AG08396 (cell line): ENCODE results near the gene FASTK.
"Not testable (repeated sequence)": the region's sequence is repeated elsewhere in the genome, so short reads cannot be mapped to it uniquely, and the experiment has no call there.

Source experiments
- DNase-seq: peaks from one replicate; pipeline ENCODE4 v3.0.0; 2012; ENCODE audit warnings: low spot score, mixed read lengths

The FASTK gene

DNA sequence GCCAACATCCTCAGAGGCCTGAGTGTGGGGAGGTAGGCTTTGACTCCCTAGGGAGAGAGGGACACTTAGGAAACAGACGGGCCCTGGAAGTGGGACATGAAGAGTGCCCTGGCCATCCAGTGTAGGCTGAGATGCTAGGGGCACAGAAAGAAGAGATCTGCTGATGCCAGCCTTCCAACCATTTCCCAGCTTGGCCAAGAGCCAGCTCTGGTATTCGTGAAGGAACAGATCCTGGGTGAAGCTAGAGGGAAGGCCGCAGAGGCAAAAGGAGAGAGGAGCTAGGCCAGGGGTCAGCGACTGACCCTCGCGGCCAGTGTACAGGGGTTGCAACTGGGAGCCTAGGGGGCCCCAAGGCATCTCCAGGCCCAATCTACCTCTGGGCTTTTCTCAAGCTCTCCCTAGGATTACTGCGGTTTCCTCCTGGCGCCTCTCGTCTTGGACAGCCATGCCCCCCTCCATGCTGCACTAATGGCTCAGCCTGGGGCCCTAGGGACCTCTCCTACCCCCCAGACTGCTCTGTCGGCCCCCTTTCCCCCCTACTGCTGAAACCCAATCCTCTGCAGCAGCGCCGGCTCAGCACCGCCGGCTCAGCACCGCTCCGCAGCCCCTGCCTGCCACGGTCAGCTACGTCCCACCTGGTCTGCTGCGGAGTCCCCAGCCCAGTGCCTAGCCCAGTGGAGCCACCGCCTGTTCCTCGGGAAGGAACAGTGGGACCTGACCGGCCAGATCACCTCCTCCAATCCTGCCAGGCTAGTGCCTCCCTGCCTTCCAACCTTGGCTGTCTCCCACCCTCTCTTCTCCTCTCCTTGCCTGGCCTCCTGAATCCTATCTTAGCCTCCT lies 32.4 kb downstream of the FASTK start, which contains the start of gene ASIC3:
Gene ASIC3, plus strand, starts transcription at position 556 of the 840 bp plus-strand sequence. CDS start 355 bp downstream, outside the sequence.
- DNase-seq = no peak

DNA sequence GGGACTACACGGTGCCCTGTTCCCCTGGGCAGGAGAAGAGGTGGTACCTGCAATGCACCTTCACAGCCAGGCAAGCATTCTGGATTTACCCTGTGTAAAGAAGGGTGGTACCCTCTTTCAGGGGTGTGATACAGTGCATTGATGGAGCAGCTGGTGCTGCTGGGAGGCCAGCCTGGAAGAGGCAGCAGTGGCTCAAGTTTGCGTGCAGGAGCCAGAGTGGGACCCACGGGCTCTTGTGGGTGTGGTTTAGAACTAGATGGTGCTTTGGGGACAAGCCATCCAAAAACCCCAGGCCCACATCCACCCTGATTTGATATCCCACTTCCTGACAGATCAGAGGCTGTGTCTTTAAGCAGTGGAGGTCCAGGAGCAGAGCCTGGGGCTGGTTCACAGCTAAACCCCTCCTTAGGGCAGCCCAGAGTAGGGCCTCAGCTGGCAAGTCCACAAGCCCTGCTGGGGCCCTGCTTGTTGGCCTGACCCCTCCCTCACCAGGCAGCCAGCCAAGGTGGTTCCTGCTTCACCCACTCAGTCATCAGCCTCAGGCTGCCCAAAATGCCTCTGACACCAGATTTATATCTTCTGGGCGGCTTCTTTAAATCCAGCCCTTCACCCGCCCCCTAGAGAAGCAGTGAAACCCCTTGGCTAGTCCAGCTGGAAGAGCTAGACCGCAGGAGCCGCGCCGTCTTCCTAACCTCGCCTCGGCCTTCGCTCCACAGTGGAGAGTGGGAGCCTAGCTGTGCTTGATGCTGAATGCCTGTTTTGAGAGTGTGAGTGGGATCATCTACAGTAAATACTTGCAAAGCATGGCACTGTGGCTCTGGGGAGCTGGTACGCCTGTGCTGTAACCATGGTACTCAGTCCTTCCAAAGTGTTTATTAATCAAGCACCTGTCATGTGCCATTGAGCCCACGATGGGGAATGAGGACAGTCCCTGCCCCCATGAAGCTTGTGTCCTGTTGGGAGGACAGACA lies 33.7 kb downstream of the FASTK start:
- peak; percentile 58 for DNase-seq

DNA sequence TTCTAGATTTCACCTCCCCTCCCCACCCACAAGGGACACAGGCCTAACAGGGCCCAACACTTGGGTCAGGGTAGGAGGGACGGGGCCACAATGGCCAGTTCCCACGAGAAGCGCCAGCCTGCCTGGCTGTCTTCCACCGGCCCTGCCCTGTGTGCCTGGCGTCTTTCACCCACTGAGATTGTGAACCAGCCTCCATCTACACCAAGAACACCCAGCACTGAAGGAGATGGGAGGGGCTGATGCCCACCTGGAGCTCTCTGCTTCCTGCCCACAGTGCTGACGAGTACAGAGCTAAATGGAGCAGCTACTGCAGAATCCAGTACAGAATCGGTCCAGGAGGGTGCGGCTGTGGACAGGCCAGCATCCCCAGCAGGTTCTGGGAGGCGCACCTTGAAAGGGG lies 34.6 kb downstream of the FASTK start:
- no peak for DNase-seq

DNA sequence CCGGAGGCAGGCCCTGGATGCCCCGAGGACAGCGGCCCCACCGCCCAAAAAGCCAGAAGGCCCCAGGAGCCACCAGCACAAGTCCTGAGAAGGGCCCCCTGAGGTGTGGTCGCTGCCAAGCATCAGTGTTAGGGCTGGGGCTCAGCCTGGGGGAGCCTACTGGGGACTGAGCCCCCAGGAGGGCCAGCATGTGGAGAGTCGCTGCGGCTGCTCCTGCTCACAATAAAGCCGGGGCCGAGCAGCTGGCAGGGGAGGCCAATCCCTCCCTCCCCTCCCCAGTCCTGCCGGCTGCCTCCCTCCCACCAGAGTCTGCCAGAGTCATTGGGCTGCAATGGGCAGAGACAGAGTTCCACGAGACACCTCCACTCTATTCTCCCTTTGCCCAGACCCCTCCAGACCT lies 35.3 kb downstream of the FASTK start:
- no peak for DNase-seq

DNA sequence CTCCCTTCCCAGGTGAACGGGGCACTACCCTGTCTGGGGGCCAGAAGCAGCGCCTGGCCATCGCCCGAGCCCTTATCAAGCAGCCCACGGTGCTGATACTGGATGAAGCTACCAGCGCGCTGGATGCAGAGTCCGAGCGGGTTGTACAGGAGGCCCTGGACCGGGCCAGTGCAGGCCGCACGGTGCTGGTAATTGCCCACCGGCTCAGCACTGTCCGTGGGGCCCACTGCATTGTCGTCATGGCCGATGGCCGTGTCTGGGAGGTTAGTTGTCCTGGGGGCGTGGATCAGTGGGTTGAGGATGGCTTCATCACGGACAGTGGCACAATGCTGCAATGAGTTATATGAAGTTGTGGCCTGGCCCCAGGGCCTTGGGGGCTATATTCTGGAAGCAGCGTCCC lies 36.6 kb downstream of the FASTK start:
- no peak for DNase-seq

DNA sequence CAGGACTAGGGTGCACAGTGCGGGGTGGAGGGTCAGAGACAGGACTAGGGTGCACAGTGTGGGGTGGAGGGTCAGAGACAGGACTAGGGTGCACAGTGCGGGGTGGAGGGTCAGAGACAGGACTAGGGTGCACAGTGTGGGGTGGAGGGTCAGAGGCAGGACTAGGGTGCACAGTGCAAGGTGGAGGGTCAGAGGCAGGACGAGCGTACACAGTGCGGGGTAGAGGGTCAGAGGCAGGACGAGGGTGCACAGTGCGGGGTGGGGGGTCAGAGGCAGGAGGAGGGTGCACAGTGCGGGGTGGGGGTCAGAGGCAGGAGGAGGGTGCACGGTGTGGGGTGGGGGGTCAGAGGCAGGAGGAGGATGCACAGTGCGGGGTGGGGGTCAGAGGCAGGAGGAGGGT lies 37.2 kb downstream of the FASTK start:
- DNase-seq = not testable (repeated sequence)

DNA sequence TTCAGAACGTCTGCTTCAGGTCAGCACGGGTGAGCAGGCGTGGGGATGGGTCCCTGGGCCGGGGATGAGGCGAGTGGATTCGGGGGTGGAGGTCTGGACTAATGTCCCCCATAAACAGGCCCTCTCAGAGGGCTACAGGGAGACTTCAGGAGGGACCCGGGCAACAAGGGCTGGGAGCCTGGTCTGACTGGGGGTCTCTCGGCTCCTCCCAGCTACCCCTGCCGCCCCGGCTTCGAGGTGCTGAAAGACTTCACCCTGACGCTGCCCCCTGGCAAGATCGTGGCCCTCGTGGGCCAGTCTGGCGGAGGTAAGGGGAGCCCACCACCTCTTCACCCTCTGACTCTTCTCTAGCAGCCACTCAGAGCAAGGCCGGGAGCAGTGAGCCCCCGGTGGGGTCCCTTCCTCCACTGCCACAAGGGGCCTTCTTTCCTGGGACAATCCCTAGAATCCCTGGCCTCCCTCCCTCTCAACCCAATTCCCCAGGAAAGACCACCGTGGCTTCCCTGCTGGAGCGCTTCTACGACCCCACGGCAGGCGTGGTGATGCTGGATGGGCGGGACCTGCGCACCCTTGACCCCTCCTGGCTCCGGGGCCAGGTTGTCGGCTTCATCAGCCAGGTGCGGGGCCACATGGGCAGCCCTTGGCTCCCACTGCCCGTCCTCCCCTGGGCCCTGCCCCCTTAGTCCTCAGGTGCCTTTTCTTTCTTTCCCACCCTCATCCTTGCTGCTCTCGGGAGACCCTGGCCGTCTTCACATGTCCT lies 39.8 kb downstream of the FASTK start:
- no peak for DNase-seq

DNA sequence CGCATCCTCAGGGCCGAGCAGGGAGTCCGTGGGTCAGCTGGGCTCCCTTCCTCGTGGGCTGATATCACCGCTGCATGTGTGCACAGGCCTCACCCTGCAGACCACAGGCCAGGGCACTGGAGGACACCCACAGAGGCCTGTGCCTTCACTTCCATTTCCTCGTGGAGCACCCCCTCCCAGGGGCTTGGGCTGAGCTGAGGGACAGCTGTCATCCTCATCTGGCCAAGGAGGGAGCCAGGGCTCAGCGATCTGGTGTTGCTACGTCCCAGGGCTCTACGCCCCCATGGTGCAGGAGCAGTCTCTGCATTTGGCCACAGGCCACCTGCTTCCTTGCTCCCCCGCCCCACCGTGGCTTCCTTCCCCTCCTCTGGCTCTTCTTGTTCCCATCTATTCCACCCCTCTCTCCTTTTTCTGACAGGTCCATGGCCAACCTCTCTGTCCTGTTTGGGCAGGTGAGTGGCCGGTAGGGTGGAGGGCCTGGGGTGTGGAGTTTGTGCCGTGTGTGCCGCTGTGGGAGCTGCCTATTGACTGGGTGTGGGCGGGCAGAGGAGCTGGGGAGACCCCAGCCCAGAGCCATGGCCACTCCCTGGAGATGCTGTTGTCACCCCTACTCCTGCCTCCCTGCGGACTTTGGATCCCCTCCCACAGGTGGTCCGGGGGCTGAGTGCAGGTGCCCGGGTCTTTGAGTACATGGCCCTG lies 40.6 kb downstream of the FASTK start:
- DNase-seq = no peak

DNA sequence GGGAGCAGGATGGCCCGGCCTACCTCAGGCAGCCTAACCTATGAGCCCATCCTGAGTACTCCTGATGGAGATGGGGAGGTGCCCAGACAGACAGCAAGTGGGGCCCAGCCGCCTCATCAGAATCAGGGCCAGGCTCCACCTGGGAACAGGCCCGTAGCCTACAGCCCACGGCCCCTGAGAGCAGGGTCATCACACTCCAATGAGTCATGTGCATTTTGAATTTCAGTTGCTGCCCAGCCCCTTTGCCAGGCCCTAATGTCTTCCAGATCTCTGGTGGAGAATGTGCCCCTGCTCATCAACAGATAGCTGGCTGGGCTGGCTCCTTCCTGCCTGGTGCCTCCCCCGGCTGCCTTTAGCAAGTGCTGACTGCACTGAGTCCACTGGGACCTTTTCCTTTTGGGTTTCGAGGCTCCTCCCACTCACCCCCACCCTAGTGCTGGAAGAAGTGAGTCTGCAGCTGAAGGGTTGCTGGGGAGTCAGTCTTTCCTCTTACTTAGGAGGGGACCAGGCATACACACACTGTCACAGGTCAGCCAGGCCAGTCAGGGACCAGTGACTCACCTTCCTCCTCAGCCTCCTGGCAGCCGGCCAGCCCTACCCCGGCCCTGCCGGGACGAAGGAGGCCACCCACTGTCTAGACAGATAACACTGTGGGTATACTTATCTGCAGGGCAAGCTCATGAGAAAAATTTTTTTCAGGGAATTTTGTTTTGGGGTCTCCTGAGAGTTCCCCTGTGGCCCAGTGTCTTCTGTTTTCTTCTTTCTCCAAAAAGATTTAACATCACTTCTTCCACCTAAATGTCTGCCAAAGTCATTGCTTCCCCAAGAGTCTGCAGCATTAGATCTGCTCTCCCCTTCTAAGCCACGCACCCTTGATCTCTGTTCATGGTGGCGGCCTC lies 41.4 kb downstream of the FASTK start:
- peak; percentile 85 for DNase-seq

DNA sequence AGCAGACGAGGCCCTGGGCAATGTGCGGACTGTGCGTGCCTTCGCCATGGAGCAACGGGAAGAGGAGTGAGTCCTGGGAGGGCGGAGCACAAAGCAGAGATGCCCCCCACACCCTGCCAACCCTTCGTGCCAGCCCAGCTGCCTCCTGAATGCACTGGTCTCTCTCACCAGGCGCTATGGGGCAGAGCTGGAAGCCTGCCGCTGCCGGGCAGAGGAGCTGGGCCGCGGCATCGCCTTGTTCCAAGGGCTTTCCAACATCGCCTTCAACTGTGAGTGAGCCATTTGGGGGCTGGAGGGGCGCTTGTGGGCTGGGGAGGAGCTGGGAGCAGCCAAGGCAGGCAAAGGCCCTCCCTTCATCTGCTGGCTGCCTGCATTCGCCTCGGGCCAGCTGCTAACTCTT lies 44.7 kb downstream of the FASTK start:
- DNase-seq = no peak

DNA sequence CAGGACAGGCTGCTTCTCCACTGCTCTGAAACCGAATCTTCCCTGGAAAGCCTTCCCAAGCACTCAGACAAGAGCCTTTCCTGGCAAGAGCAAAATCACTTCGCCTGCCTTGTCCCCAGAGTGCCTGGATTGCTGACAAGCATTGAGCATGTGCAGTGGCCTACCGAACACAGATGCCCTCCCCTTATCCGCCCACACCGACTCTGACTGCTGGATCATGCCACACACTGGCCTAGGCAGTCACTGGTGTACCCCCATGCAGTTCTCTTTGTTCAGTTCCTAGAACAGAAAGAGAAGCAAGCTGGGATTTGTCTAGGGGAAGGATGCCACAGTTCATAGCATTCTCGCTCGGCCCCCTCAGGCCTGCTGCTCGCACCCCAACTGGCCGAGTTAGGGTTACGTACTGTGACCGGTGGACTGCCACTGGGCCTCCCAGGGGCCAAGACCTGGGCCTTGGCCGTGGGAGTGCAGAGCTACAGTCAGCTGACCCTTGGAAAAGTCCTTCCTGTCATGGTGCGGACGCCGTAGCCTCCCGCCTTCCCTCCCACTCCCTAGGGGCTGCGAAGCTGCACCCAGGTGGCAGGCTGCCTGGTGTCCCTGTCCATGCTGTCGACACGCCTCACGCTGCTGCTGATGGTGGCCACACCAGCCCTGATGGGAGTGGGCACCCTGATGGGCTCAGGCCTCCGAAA lies 45.4 kb downstream of the FASTK start:
- DNase-seq = no peak

DNA sequence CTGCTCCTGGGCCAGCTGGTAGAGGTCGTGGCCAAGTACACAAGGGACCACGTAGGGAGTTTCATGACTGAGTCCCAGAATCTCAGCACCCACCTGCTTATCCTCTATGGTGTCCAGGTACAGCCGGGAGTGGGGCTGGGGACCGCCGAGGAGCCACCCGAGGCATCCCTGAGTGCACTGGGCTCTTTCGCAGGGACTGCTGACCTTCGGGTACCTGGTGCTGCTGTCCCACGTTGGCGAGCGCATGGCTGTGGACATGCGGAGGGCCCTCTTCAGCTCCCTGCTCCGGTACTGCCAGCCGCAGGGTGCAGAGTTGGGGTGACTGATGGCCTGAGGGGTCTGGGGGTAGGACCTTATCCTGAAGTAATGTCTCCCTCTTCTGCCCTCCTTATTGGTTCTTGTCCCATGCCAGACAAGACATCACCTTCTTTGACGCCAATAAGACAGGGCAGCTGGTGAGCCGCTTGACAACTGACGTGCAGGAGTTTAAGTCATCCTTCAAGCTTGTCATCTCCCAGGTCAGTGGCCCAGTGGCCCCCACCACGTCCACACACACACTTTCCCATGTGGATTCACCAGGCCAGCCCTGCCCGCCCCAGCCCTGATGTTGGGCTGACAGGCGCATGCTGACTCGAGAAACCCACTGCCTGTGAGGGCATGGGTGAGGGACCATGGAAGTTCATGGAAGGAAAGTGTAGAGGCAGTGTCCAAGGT lies 46.1 kb downstream of the FASTK start:
- no peak for DNase-seq

DNA sequence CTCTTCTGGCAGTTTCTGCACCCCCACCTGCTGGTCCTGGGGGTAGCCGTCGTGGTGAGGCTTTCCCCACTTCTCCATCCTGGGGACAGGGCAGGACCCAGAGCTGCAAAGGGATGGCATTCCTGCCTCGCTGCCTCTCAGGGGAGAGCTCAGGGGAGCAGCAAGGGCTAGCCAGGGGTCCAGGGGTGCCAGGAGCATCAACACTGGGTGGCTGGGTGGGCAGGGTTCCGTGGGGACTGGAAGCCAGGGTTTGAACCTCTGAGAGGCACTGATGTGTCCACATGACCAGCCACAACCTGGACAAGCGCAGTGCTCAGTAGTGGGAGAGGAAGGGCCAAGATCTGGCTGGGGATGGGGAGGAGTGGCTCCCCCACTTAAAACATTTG lies 46.8 kb downstream of the FASTK start:
- no peak for DNase-seq

DNA sequence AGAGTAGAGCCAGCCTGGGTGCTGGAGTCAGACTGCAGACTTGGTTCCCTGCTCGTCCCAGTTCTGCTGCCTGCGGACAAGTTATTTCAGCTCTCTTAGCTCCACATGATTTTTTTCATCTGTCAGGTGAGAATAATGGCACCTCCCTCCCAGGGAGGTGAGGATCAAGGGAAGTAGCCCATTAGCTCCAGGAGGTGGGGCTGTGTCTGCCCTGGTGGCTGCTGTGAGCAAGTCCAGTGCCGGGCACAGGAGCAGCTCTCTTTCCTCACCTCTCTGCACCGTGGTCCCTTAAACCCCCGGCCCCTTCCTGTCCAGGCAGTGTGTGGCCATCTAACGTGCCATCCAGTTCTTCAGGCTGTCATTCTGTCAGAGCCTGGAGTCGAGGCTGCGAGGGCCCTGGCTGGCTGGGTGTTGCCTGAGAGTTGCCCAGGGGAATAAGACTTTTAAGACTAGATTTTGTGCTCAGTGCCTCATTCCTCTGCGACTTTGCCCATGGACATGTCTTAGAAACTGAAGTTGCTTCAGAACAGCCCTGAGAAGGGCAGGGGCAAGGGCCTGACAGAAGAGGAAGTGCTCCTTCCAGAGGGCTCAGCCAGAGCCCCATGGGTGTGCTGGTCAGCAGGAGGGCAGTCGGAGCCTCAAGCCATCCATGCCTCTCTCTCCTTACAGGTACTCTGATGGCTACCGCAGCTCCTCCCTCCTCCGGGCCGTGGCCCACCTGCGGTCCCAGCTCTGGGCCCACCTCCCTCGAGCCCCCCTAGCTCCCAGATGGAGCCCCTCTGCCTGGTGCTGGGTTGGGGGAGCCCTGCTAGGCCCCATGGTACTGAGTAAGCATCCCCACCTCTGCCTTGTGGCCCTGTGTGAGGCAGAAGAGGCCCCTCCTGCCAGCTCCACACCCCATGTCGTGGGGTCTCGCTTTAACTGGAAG lies 47.4 kb downstream of the FASTK start:
- DNase-seq = no peak

DNA sequence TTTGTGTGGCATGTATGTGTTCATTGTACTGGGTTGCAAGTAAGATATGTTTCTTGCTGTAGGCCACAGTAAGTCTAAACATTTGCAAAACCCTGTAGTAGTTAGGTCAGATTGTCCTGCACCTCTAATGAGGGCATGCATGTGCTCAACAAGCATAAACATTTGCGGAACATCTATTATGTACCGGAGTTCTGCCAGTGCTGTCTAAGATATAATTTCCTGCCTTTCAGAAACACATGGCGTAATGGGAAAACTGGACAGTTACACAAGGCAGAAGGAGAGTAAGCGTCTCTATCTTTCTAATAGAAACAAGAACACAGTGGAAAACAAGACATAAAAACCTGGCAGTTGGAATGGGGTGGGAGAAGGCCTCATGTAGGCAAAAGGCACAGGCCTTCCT lies 49.6 kb downstream of the FASTK start:
- no peak for DNase-seq

DNA sequence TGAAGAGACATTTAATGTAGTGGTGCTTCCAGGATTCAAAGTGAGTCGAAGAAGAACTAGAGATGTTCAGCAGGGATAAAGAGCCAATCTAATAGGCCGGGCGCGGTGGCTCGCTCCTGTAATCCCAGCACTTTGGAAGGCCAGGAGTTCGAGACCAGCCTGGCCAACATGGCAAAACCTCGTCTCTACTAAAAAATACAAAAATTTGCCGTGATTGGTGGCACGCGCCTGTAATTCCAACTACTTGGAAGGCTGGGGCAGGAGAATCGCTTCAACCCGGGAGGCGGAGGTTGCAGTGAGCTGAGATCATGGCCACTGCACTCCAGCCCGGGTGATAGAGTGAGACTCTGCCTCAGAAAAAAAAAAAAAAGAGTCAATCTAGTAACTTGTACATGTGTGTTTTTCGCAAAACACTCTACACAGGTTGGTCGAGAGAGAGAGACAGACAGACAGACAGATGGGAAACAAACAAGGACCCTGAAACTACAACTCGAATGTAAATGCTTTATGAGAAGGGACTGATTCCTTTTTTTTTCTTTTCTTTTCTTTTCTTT lies 51.6 kb downstream of the FASTK start:
- no peak for DNase-seq

DNA sequence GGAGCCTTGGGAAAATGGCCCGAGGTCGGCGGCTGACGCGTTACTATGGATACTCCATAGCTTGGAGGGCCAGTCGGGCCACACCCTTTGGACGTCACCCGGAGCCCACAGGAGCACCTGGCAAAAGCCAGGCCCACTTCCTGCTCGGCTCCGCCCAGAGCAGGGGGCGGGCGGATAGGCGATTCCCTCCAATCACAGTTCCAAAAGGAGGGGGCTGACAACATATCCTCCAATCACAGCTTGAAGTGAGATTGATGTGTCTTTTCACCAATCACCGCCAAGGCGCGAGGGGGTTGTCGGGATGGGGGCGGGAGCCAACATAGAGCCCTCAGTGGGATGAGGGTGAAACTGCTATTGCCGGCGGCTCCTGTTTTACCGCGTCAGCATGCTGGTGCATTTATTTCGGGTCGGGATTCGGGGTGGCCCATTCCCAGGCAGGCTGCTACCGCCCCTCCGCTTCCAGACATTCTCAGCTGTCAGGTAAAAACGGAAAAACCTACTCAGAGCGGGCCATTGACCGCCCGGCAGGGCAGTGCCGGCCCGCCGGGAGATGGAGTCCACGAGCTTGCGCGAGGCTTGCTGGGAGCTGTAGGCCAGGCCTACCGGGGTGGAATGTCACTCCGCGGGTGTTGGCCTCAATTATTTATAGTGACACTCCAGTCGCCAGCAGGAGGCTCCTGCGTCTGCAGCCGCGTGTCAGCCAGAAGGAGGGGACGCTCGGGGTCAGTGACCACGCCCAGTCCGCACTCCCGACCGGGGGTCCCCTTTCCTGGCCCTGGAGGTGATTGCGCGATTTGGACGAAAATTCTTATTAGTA lies 52.3 kb downstream of the FASTK start, which contains the start of gene ABCB8:
Gene ABCB8, plus strand, starts transcription at position 320 of the 817 bp plus-strand sequence. Its CDS starts 66 bp downstream, at position 386.
- DNase-seq = peak; percentile 100
